ENCODE data around the gene GRAMD1B. TPM values are rescaled to one million over a fixed set of nuclear protein-coding genes. Genes with fewer than 3 reads are reported as not detected.

Gene GRAMD1B
- total RNA-seq, 1 experiment from 2014 or later = 82.1 TPM

GRCh38 chr11:123650901-123651300, 220.8 kb downstream of the GRAMD1B start:
- Histone ChIP-seq H3K9ac (ENCODE audit: low read length) (no peak overlapping the region), H3K36me3 (ENCODE audit: low read depth, low read length) (no peaks in the 10 kb centered on the region), H3K9me2 (replicated peaks; ENCODE audit: low read length) (no peaks in the 10 kb centered on the region), H3K4me1 (ENCODE audit: insufficient read depth, low read length) (peaks cover 10% of the 10 kb centered on the region; the same call in 1 of the 2 replicates), H3K9me3 (ENCODE audit: low read length) (no peaks in the 10 kb centered on the region), H3F3A (ENCODE audit: low read length, unreplicated experiment) (no peaks in the 10 kb centered on the region), H3K79me2 (ENCODE audit: low read length) (no peaks in the 10 kb centered on the region), H2AFZ (ENCODE audit: low read length) (no peak overlapping the region), H4K20me1 (ENCODE audit: low read length) (no peaks in the 10 kb centered on the region), H3K27me3 (ENCODE audit: low read length) (peaks cover 85% of the 10 kb centered on the region), H3K4me3 (ENCODE audit: low read length) (no peak overlapping the region), H3K4me2 (ENCODE audit: low read length) (no peak overlapping the region), H3K27ac (ENCODE audit: low read length) (no peak overlapping the region)
- no TSS peak for BruUV-seq (replicated peaks)
- POLR2A ChIA-PET (ENCODE audit: unreplicated experiment) = interaction anchor here (0.6 kb wide), 1 partner anchor 11 kb away, joined by 4 read pairs; no protein-coding TSS in a partner anchor
- intact Hi-C loops (cut with micrococcal nuclease) = no loop called here
- no peak for ATAC-seq
- TF ChIP-seq EZH2phosphoT487 (IDR thresholded peaks at IDR 0.05; ENCODE audit: borderline replicate concordance, low read length) (no peak), CTCF (conservative IDR thresholded peaks at IDR 0.05; ENCODE audit: low read depth, low read length) (no peak), EZH2 (IDR thresholded peaks at IDR 0.05; ENCODE audit: low read length, unreplicated experiment) (no peak)
- peak; percentile 18 for DNase-seq
- CTCF ChIA-PET = no interaction called here

GRCh38 chr11:123652599-123652998, 222.5 kb downstream of the GRAMD1B start:
- H3K36me3 ChIP-seq (ENCODE audit: low read depth, low read length) = no peaks in the 10 kb centered on the region
- no peaks in the 10 kb centered on the region for H3F3A ChIP-seq (ENCODE audit: low read length, unreplicated experiment)
- H4K20me1 ChIP-seq (ENCODE audit: low read length) = no peaks in the 10 kb centered on the region
- no peak overlapping the region for H3K4me3 ChIP-seq (ENCODE audit: low read length)
- no peak overlapping the region for H2AFZ ChIP-seq (ENCODE audit: low read length)
- no peak overlapping the region for H3K27ac ChIP-seq (ENCODE audit: low read length)
- intact Hi-C loops (cut with micrococcal nuclease) = no loop called here
- no peaks in the 10 kb centered on the region for H3K9me2 ChIP-seq (replicated peaks; ENCODE audit: low read length)
- no peak for TF ChIP-seq EZH2 (IDR thresholded peaks at IDR 0.05; ENCODE audit: low read length, unreplicated experiment)
- TF ChIP-seq CTCF (conservative IDR thresholded peaks at IDR 0.05; ENCODE audit: low read depth, low read length) = no peak
- no peak for DNase-seq
- ATAC-seq = no peak
- no peaks in the 10 kb centered on the region for H3K79me2 ChIP-seq (ENCODE audit: low read length)
- peaks cover 75% of the 10 kb centered on the region for H3K27me3 ChIP-seq (ENCODE audit: low read length)
- H3K9ac ChIP-seq (ENCODE audit: low read length) = no peak overlapping the region
- no TSS peak for BruUV-seq (replicated peaks)
- POLR2A ChIA-PET (ENCODE audit: unreplicated experiment) = no interaction called here
- H3K4me1 ChIP-seq (ENCODE audit: insufficient read depth, low read length) = peaks cover 10% of the 10 kb centered on the region; the same call in 1 of the 2 replicates
- no peak overlapping the region for H3K4me2 ChIP-seq (ENCODE audit: low read length)
- no peaks in the 10 kb centered on the region for H3K9me3 ChIP-seq (ENCODE audit: low read length)
- CTCF ChIA-PET = interaction anchor here (0.6 kb wide), 1 partner anchor 1750 kb away, joined by 3 read pairs; no protein-coding TSS in a partner anchor

- no peak for DNase-seq
- intact Hi-C loops (cut with micrococcal nuclease) = no loop called here
- no peaks in the 10 kb centered on the region for H3F3A ChIP-seq (ENCODE audit: low read length, unreplicated experiment)
- no peak for ATAC-seq
- H3K4me2 ChIP-seq (ENCODE audit: low read length) = peak overlapping the region; percentile 96; the same call in 1 of the 2 replicates
- peaks cover 66% of the 10 kb centered on the region for H3K27me3 ChIP-seq (ENCODE audit: low read length)
- BruUV-seq (replicated peaks) = no TSS peak
- no peaks in the 10 kb centered on the region for H3K36me3 ChIP-seq (ENCODE audit: low read depth, low read length)
- H3K4me1 ChIP-seq (ENCODE audit: insufficient read depth, low read length) = peaks cover 10% of the 10 kb centered on the region; the same call in 1 of the 2 replicates
- H3K4me3 ChIP-seq (ENCODE audit: low read length) = no peak overlapping the region
- H3K9me3 ChIP-seq (ENCODE audit: low read length) = no peaks in the 10 kb centered on the region
- no peak overlapping the region for H3K9ac ChIP-seq (ENCODE audit: low read length)
- no peaks in the 10 kb centered on the region for H3K9me2 ChIP-seq (replicated peaks; ENCODE audit: low read length)
- H4K20me1 ChIP-seq (ENCODE audit: low read length) = no peaks in the 10 kb centered on the region
- no peaks in the 10 kb centered on the region for H3K79me2 ChIP-seq (ENCODE audit: low read length)
- ChIA-PET POLR2A (ENCODE audit: unreplicated experiment) (no interaction called here), CTCF (interaction anchor here (0.5 to 0.6 kb wide), 2 partner anchors 54 to 1750 kb away, joined by 3 read pairs; no protein-coding TSS in a partner anchor)
- H3K27ac ChIP-seq (ENCODE audit: low read length) = no peak overlapping the region
- H2AFZ ChIP-seq (ENCODE audit: low read length) = no peak overlapping the region
- TF ChIP-seq EZH2 (IDR thresholded peaks at IDR 0.05; ENCODE audit: low read length, unreplicated experiment) (no peak), CTCF (conservative IDR thresholded peaks at IDR 0.05; ENCODE audit: low read depth, low read length) (no peak), EZH2phosphoT487 (IDR thresholded peaks at IDR 0.05; ENCODE audit: borderline replicate concordance, low read length) (no peak)
Measured at GRCh38 chr11:123653483-123653826, 223.4 kb downstream of the GRAMD1B start.
